Stimulated activated CD8-positive, alpha-beta memory T cell treated with anti-CD3 and anti-CD28 coated beads, Interleukin-15, amount 100 ng/mL, for 24 hours (primary cell): ENCODE measurements around the gene MINAR2.

ENCODE experiments used
- DNase-seq: peaks from one replicate; pipeline ENCODE4 v3.0.0-alpha.2; 2020; ENCODE audit warnings: low read depth

MINAR2 gene, protein sequence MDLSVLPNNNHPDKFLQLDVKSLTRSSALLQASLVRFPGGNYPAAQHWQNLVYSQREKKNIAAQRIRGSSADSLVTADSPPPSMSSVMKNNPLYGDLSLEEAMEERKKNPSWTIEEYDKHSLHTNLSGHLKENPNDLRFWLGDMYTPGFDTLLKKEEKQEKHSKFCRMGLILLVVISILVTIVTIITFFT

GRCh38 chr5:129747572-129748407 lies at the start of gene MINAR2:
Gene MINAR2 (plus strand): TSS chr5:129748094. CDS start chr5:129748191, 97 bp downstream.
- no peak for DNase-seq

- DNase-seq = no peak
Measured at GRCh38 chr5:129698661-129699060, 49.2 kb upstream of the MINAR2 start.

DNA sequence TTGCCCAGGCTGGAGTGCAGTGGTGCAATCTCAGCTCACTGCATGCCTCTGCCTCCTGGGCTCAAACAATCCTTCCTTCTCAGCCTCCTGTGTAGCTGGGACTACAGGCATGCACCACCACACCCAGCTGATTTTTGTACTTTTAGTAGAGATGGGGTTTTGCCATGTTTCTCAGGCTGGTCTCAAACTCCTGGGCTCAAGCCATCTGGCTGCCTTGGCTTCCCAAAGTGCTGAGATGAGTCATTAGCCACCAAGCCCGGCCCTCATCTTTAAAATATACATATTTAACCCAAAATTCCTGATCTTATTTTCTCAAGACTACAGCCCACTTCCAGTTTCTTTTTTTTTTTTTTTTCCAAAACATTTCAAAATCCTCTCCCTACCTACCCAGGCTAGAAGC lies 31.7 kb upstream of the MINAR2 start:
- DNase-seq = no peak

GRCh38 chr5:129716651-129717050 lies 31.2 kb upstream of the MINAR2 start:
- DNase-seq = no peak

- DNase-seq = no peak
Measured at GRCh38 chr5:129717751-129718310, 30.1 kb upstream of the MINAR2 start.

GRCh38 chr5:129718471-129719090 lies 29.3 kb upstream of the MINAR2 start:
- no peak for DNase-seq

DNA sequence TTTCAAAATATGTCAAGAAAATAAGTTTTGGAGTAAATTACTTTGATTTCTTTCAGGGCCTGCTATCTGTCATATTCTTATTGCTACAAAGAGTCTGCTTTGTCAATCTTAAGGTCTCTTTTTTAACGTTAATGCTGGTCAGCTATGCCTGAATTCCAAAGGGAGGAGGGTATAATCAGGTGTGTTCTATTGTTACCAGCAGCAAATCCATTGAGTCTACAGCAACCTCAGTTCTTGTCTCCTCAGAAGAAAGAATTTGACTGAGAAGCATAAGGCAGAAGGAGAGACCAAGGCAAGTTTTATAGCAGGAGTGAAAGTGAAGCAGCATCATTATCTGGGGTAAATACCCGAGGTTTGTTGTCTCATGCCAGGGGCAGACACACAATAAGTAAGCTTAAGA lies 23.7 kb upstream of the MINAR2 start:
- no peak for DNase-seq

- DNase-seq = no peak
Measured at GRCh38 chr5:129724647-129725046, 23.2 kb upstream of the MINAR2 start.

GRCh38 chr5:129739773-129740172 lies 8.1 kb upstream of the MINAR2 start:
- no peak for DNase-seq

GRCh38 chr5:129743541-129744187 lies 4.2 kb upstream of the MINAR2 start:
- DNase-seq = no peak

- no peak for DNase-seq
Measured at GRCh38 chr5:129745997-129746396, 1.9 kb upstream of the MINAR2 start.

DNA sequence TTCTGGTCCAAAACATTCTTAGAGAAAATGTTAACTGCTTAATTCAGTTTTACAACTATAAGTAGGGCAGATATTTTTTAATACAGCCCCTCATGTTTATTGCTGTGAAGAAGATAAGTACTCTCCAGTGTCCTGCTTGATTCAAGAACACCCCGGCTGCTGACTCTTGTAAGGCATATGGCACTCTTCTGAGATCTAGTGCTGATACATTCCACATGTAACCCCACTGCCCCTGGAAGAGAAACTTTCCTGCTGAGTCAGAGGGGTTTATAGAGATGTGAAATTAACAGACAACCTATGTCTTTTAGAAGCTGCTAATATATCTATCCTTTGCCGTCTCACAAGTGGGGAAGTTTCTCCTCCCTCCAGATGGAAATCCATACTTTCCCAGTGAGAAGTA lies 1.0 kb upstream of the MINAR2 start:
- no peak for DNase-seq

DNA sequence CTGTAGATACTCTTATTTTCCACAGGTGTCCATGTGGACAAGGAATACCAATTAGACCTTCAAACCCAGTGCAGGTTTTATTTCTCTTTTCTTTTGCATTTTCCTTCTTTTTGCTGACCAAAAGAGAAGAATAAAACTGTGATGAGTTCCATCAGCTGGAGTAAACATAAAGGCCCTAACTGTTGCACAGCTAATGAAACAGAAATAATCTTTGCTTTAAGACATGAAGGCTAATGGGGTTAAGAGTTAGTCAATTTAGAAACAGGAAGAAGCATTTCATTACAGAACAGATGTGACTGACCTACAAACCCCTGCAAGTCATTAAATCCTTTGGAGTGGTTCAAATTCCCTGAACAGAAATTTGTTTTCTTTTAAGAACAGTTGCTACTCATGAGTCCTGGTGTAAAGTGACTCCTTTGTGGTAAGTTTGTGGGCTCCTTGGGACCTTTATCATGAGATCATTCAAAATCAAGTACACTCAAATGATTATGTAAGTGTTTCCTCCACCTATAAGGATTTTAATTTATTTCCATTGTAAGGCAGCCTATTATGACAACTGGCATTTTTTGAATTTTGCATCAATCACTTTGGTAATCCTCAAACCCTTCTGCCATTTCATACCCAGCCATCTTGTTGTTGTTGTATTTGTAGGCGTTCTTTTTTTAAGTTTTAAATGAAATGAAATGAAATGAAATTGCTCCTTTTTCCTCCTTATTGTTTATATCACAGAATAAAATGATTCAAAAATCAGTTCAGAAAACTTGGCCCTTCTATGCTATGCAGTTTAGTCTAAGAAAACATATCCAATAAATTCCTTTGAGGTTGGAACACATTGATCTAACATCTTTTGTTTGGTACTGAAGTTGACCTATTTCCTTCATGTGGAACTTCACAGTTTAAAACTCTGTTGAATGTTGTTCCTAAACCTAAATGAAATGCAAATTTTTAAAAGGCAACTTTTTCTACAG lies 1.3 kb downstream of the MINAR2 start:
- DNase-seq = no peak

DNA sequence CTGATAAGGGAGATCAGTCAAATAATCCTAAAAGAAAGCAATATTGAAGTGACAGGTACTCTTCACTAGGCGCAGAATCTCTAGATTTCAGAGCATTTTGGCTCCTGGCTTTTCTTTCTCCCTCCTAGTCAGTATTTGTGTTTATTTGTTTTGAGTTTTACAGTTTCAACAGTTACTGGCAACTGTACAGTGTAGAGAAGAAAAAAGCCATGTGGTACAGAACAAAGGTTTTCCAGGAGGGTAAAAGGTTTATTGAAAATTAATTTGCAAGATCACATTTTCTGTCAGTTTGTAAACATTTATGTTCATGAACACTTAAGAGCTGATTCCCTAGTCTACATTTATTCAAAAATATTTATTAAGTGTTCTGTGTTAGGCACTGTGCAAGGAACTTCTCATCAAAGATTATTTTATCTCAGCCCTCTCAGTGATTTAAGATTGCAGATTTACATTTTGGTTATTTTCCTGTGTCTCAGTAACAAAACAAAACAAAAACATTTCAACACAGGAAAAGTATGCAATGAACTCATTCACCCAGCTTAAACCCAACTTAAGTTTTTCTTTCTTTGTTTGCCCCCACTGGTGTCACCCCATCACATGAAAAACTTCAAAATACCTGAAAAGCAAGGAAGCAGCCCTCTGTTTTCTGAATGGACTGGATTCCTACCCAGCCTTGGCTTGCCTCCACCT lies 12.9 kb downstream of the MINAR2 start:
- no peak for DNase-seq

GRCh38 chr5:129763651-129764050 lies 15.8 kb downstream of the MINAR2 start:
- no peak for DNase-seq

DNA sequence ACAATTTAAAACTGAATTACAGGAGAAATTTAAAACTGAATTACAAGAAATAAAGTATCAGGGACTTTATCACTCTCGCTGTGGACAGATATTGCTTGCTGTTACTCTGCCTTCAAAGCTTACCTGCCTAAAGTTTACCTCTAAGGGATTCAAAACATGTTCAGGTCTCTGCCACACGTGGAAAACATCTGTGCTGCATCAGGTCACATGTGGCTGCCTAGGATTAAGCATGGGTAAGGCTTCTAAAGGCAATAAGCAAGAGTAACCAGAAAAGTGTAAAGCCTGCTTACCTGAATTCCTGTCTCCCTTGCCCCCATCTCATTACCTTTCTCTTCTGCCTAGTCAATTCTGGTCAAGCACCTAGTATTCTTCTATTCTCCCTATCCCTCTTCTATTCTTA lies 18.9 kb downstream of the MINAR2 start:
- no peak for DNase-seq

DNA sequence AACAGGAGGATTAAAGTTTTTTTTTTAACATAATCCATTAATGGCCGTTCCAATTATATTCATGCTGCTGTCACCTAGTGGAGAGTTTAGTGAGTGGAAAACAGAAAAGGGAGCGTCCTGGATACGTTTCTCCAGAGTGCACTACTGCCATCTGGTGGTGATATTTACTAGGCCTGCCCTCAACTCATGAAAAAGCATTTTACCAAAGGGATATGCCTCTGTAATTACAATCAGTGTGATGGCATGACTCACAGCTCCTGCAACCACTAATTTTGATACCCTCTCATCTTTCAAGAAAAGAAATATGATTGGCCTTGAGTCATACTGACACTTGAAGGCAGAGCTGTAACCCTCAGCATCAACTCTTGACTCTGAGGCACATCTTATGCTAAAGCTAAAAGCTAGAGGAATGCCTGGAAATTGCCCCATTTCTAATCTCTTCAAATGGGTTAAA lies 20.1 kb downstream of the MINAR2 start:
- peak; percentile 2 for DNase-seq

GRCh38 chr5:129768735-129769134 lies 20.8 kb downstream of the MINAR2 start:
- no peak for DNase-seq

GRCh38 chr5:129770024-129770820 lies 22.3 kb downstream of the MINAR2 start:
- DNase-seq = no peak
